Measurements from ENCODE around the gene PEG3. TPM values are rescaled to one million over a fixed set of nuclear protein-coding genes. Genes with fewer than 3 reads are reported as not detected.

Gene PEG3
- total RNA-seq, 5 donors from 2014 or later (not counting 1 experiment from before 2014, with no cell fraction given): 0.09 to 1.5 (median 0.49) TPM; not detected in 1

DNA sequence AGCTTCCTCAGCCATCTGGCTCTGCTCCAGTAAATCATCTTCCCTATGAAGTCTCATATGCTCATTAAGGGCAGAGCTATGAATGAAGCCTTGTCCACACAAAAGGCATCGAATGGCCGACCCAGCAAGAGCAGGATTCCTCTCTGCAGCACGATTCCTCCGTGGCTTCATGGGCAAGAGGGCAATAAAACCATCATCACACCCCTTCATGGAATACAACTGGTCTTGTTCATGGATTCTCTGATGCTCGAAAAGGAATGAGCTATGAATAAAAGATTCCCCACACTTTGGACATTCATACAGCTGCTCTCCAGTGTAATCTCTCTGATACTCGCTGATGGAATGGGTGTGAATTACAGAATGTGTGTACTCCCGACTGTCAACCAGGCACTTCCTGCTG is 25.9 kb downstream of the PEG3 start:
- 48% methylated on average over 3 of the region's 7 CpGs for WGBS (ENCODE audit: insufficient coverage)
- Histone ChIP-seq H3K4me3 (ENCODE audit: control insufficient read depth in 1 of 2, extremely low read depth in 1 of 2, low read length in 1 of 2) (no peak overlapping the region), H3K27ac (ENCODE audit: low read length) (no peak overlapping the region), H3K9me3 (no peaks in the 10 kb centered on the region), H3K4me1 (ENCODE audit: control insufficient read depth in 1 of 2, extremely low read depth in 1 of 2, insufficient read depth in 2 of 2, low read length in 2 of 2) (no peaks in the 10 kb centered on the region), H3K27me3 (replicated peaks in 1 of 2; ENCODE audit: control insufficient read depth in 2 of 2, extremely low read depth in 1 of 2, insufficient read depth in 2 of 2, low read length in 1 of 2) (no peaks in the 10 kb centered on the region), H3K36me3 (ENCODE audit: control insufficient read depth in 2 of 2, extremely low read depth in 1 of 2, insufficient read depth in 1 of 2, low read length in 1 of 2) (no peaks in the 10 kb centered on the region)
- DNase-seq (no peak), ATAC-seq (replicated peaks in 1 of 4) (no peak)
- Mint-ChIP-seq H3K9me3 (peaks cover 50 to 60% (median 55%) of the 10 kb centered on the region in 3 donors), H3K36me3 (no peaks in the 10 kb centered on the region), H3K27me3 (no peaks in the 10 kb centered on the region), H3K4me1 (no peaks in the 10 kb centered on the region), H3K4me3 (no peak overlapping the region), H3K27ac (no peak overlapping the region)
- ChIA-PET CTCF (no interaction called here), POLR2A (no interaction called here)

DNA sequence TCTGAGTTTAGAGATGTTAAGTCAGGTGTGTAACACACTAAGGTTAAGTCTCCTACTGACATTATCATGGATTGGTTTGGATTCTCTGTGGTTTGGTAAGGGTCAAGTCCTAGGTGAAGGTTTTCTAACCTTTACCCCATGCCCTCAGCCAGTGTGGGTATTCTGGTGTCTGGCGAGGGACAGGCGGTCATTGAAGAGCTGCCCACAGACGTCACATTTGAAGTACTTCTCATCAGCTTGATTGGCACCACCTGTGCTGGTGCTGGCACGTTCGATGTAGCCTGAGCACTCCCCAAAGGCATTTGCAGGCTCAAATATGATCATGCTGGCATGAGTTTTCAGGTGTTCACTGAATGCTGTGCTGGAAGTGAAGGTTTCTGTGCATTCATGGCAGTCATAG is 27.0 kb downstream of the PEG3 start:
- no peak for ATAC-seq (replicated peaks in 1 of 4)
- H3K27ac ChIP-seq (ENCODE audit: low read length): no peak overlapping the region
- no peak overlapping the region for H3K4me3 ChIP-seq (ENCODE audit: control insufficient read depth in 1 of 2, extremely low read depth in 1 of 2, low read length in 1 of 2)
- Mint-ChIP-seq H3K9me3 (peaks cover 42 to 57% (median 54%) of the 10 kb centered on the region in 3 donors), H3K4me1 (no peaks in the 10 kb centered on the region), H3K27me3 (no peaks in the 10 kb centered on the region), H3K27ac (no peak overlapping the region), H3K4me3 (no peak overlapping the region), H3K36me3 (no peaks in the 10 kb centered on the region)
- POLR2A ChIA-PET: no interaction called here
- no peaks in the 10 kb centered on the region for H3K27me3 ChIP-seq (replicated peaks in 1 of 2; ENCODE audit: control insufficient read depth in 2 of 2, extremely low read depth in 1 of 2, insufficient read depth in 2 of 2, low read length in 1 of 2)
- CTCF ChIA-PET: no interaction called here
- H3K9me3 ChIP-seq: no peaks in the 10 kb centered on the region
- no peaks in the 10 kb centered on the region for H3K4me1 ChIP-seq (ENCODE audit: control insufficient read depth in 1 of 2, extremely low read depth in 1 of 2, insufficient read depth in 2 of 2, low read length in 2 of 2)
- H3K36me3 ChIP-seq (ENCODE audit: control insufficient read depth in 2 of 2, extremely low read depth in 1 of 2, insufficient read depth in 1 of 2, low read length in 1 of 2): no peaks in the 10 kb centered on the region
- no peak for DNase-seq
- WGBS (ENCODE audit: insufficient coverage): 77% methylated on average over 5 of the region's 5 CpGs

DNA sequence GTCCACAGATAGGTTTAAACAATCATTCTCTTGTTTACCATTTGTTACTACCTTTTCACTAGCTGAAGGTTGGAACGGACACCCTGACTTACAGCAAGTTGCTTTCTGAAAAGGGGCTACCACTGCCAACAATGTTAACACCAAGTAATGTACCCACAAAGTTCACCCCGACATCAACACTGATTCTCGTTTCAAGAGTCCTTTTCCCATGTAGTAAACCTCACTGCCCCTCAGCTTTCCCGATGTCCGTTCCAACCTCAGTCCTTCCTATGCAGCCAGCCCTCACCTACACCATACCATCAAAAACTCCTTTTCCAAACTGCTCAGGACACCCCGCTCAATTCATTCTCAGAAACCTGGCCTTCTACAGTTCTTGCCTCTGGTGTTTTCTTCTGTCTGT is 29.0 kb downstream of the PEG3 start:
- no peak for ATAC-seq (replicated peaks in 1 of 4)
- H3K4me3 ChIP-seq (ENCODE audit: control insufficient read depth in 1 of 2, extremely low read depth in 1 of 2, low read length in 1 of 2): no peak overlapping the region
- H3K36me3 Mint-ChIP-seq: no peaks in the 10 kb centered on the region
- peaks cover 28 to 54% (median 54%) of the 10 kb centered on the region in 3 donors for H3K9me3 Mint-ChIP-seq
- DNase-seq: no peak
- no peaks in the 10 kb centered on the region for H3K9me3 ChIP-seq
- H3K27ac ChIP-seq (ENCODE audit: low read length): no peak overlapping the region
- no peaks in the 10 kb centered on the region for H3K4me1 ChIP-seq (ENCODE audit: control insufficient read depth in 1 of 2, extremely low read depth in 1 of 2, insufficient read depth in 2 of 2, low read length in 2 of 2)
- H3K4me1 Mint-ChIP-seq: no peaks in the 10 kb centered on the region
- no peaks in the 10 kb centered on the region for H3K36me3 ChIP-seq (ENCODE audit: control insufficient read depth in 2 of 2, extremely low read depth in 1 of 2, insufficient read depth in 1 of 2, low read length in 1 of 2)
- H3K27me3 ChIP-seq (replicated peaks in 1 of 2; ENCODE audit: control insufficient read depth in 2 of 2, extremely low read depth in 1 of 2, insufficient read depth in 2 of 2, low read length in 1 of 2): no peaks in the 10 kb centered on the region
- ChIA-PET CTCF (no interaction called here), POLR2A (no interaction called here)
- no peak overlapping the region for H3K27ac Mint-ChIP-seq
- WGBS (ENCODE audit: insufficient coverage): 63% methylated on average over 5 of the region's 6 CpGs
- H3K4me3 Mint-ChIP-seq: no peak overlapping the region
- H3K27me3 Mint-ChIP-seq: no peaks in the 10 kb centered on the region

DNA sequence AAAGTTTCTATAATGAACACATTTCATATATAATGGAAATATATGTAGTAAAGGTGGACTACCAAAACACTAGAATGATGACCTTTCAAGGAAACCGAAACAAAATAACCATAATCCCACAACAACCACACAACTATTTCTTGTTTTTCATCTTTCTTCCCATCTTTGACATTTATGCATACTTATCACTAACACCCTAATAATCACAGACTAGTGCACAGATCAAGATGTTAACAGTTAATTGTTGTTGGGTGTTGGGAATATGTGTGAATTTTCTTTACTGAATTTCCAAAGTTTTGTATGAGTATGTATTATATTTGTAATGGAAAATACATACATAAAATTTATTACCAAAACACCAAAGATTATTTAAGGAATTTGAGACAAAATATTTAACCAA is 30.3 kb downstream of the PEG3 start:
- no CpG with 5 or more reads among the region's 1 CpG for WGBS (ENCODE audit: insufficient coverage)
- DNase-seq: no peak
- no peak overlapping the region for H3K4me3 ChIP-seq (ENCODE audit: control insufficient read depth in 1 of 2, extremely low read depth in 1 of 2, low read length in 1 of 2)
- H3K27me3 Mint-ChIP-seq: no peaks in the 10 kb centered on the region
- peaks cover 35 to 55% (median 55%) of the 10 kb centered on the region in 3 donors for H3K9me3 Mint-ChIP-seq
- no peaks in the 10 kb centered on the region for H3K36me3 Mint-ChIP-seq
- no peaks in the 10 kb centered on the region for H3K4me1 ChIP-seq (ENCODE audit: control insufficient read depth in 1 of 2, extremely low read depth in 1 of 2, insufficient read depth in 2 of 2, low read length in 2 of 2)
- no peaks in the 10 kb centered on the region for H3K9me3 ChIP-seq
- H3K27me3 ChIP-seq (replicated peaks in 1 of 2; ENCODE audit: control insufficient read depth in 2 of 2, extremely low read depth in 1 of 2, insufficient read depth in 2 of 2, low read length in 1 of 2): no peaks in the 10 kb centered on the region
- no peak overlapping the region for H3K4me3 Mint-ChIP-seq
- H3K36me3 ChIP-seq (ENCODE audit: control insufficient read depth in 2 of 2, extremely low read depth in 1 of 2, insufficient read depth in 1 of 2, low read length in 1 of 2): no peaks in the 10 kb centered on the region
- POLR2A ChIA-PET: no interaction called here
- H3K27ac Mint-ChIP-seq: no peak overlapping the region
- ATAC-seq (replicated peaks in 1 of 4): no peak
- CTCF ChIA-PET: no interaction called here
- no peaks in the 10 kb centered on the region for H3K4me1 Mint-ChIP-seq
- H3K27ac ChIP-seq (ENCODE audit: low read length): no peak overlapping the region

DNA sequence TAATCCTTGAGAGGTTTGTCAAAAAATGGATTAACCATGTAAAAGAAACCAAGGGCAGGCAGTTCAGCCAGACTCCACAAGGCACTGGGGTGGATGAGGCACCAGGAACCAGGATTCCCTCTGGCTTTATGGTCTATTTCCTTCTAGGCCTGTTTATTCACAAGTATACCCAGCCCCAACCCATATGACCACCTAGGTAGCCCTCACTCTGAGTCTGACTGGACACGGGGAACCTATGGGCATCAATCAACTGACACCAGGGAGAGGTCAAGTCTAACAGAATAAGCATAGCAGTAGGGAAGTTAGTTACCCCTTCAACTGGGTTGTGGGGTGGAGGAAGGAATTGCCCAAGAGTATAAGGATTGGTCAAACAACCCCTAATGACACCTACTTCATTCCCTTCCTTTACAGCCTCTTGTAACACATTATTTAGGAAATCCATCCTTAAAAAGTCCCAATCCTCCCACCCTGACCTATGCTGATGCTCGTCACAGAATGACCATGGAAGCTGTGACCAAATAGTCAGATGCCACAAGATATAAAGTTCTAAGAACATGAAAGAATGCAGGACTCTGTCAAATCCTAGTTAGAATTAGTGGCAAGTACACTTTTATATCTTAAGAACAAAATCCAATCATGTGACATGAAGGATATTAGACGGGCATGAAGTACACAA is 31.7 kb downstream of the PEG3 start:
- ChIA-PET POLR2A (no interaction called here), CTCF (no interaction called here)
- Histone ChIP-seq H3K27ac (ENCODE audit: low read length) (no peak overlapping the region), H3K4me1 (ENCODE audit: control insufficient read depth in 1 of 2, extremely low read depth in 1 of 2, insufficient read depth in 2 of 2, low read length in 2 of 2) (no peaks in the 10 kb centered on the region), H3K9me3 (no peaks in the 10 kb centered on the region), H3K36me3 (ENCODE audit: control insufficient read depth in 2 of 2, extremely low read depth in 1 of 2, insufficient read depth in 1 of 2, low read length in 1 of 2) (no peaks in the 10 kb centered on the region), H3K27me3 (replicated peaks in 1 of 2; ENCODE audit: control insufficient read depth in 2 of 2, extremely low read depth in 1 of 2, insufficient read depth in 2 of 2, low read length in 1 of 2) (no peaks in the 10 kb centered on the region), H3K4me3 (ENCODE audit: control insufficient read depth in 1 of 2, extremely low read depth in 1 of 2, low read length in 1 of 2) (no peak overlapping the region)
- Mint-ChIP-seq H3K4me1 (no peaks in the 10 kb centered on the region), H3K27me3 (no peaks in the 10 kb centered on the region), H3K36me3 (no peaks in the 10 kb centered on the region), H3K4me3 (no peak overlapping the region), H3K9me3 (peaks cover 29 to 60% (median 50%) of the 10 kb centered on the region in 3 donors), H3K27ac (no peak overlapping the region)
- ATAC-seq (replicated peaks in 1 of 4) (no peak), DNase-seq (no peak)
- WGBS (ENCODE audit: insufficient coverage): no CpG with 5 or more reads among the region's 3 CpGs

DNA sequence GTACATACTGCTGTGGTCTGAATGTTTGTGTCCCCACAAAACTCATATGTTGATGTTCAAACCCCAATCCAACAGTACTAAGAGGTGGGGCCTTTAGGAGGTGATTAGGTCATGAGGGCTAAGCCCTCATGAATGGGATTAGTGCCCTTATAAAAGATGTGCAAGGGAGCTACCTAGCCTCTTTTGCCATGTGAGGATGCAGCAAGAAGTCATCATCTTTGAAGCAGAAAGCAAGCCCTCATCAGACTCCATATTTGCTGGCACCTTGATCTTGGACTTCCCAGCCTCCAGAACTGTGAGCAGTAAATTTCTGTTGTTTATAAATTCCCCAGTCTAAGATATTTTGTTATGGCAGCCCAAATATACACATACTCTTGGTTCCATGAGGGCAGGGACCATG is 33.9 kb downstream of the PEG3 start:
- ChIA-PET CTCF (no interaction called here), POLR2A (no interaction called here)
- Mint-ChIP-seq H3K4me3 (no peak overlapping the region), H3K36me3 (no peaks in the 10 kb centered on the region), H3K27ac (no peak overlapping the region), H3K27me3 (no peaks in the 10 kb centered on the region), H3K4me1 (no peaks in the 10 kb centered on the region), H3K9me3 (peaks cover 21 to 58% (median 56%) of the 10 kb centered on the region in 3 donors)
- no peaks in the 10 kb centered on the region for H3K4me1 ChIP-seq (ENCODE audit: control insufficient read depth in 1 of 2, extremely low read depth in 1 of 2, insufficient read depth in 2 of 2, low read length in 2 of 2)
- no peaks in the 10 kb centered on the region for H3K27me3 ChIP-seq (replicated peaks in 1 of 2; ENCODE audit: control insufficient read depth in 2 of 2, extremely low read depth in 1 of 2, insufficient read depth in 2 of 2, low read length in 1 of 2)
- ATAC-seq (replicated peaks in 1 of 4) (no peak), DNase-seq (no peak)
- no peaks in the 10 kb centered on the region for H3K36me3 ChIP-seq (ENCODE audit: control insufficient read depth in 2 of 2, extremely low read depth in 1 of 2, insufficient read depth in 1 of 2, low read length in 1 of 2)
- no peak overlapping the region for H3K4me3 ChIP-seq (ENCODE audit: control insufficient read depth in 1 of 2, extremely low read depth in 1 of 2, low read length in 1 of 2)
- H3K27ac ChIP-seq (ENCODE audit: low read length): no peak overlapping the region
- H3K9me3 ChIP-seq: no peaks in the 10 kb centered on the region
